ENCODE data around the gene TIRAP. TPM values are rescaled to one million over a fixed set of nuclear protein-coding genes. Genes with fewer than 3 reads are reported as not detected.

Gene TIRAP
- total RNA-seq, 1 donor from 2014 or later: 16.9 TPM

DNA sequence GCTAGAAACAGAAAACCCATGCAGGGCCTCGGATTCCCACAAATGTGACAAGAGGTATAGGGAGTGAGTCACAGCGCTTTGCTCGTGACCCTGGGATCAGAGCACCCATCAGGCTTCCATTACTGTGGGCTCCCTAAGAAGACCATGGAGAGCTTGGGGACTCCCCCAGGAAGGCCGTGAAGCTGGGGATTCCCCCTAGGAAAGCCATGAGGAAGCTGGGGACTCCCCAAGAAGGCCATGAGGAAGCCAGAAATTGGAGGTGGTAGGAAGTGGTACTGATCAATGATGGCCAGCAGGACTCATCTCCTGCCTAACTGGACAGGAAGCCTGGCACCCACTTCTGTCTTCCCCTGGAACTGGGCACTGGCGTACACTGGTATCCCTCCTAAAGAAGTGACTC, 10.8 kb downstream of the TIRAP start:
- TF ChIP-seq POLR2A (IDR thresholded peaks at IDR 0.05): no peak
- TF ChIP-seq POLR2AphosphoS5 (IDR thresholded peaks at IDR 0.05; ENCODE audit: insufficient read depth in 1 of 2, low read depth in 1 of 2): no peak
- TF ChIP-seq, protein P1, sequence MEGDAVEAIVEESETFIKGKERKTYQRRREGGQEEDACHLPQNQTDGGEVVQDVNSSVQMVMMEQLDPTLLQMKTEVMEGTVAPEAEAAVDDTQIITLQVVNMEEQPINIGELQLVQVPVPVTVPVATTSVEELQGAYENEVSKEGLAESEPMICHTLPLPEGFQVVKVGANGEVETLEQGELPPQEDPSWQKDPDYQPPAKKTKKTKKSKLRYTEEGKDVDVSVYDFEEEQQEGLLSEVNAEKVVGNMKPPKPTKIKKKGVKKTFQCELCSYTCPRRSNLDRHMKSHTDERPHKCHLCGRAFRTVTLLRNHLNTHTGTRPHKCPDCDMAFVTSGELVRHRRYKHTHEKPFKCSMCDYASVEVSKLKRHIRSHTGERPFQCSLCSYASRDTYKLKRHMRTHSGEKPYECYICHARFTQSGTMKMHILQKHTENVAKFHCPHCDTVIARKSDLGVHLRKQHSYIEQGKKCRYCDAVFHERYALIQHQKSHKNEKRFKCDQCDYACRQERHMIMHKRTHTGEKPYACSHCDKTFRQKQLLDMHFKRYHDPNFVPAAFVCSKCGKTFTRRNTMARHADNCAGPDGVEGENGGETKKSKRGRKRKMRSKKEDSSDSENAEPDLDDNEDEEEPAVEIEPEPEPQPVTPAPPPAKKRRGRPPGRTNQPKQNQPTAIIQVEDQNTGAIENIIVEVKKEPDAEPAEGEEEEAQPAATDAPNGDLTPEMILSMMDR (IDR thresholded peaks at IDR 0.05): no peak
- H3K9me3 ChIP-seq: no peaks in the 10 kb centered on the region
- no peaks in the 10 kb centered on the region for H3K4me1 ChIP-seq
- no peak for DNase-seq (ENCODE audit: extremely low spot score in 2 of 2)
- H3K27me3 ChIP-seq: no peaks in the 10 kb centered on the region
- H3K27ac ChIP-seq: no peak overlapping the region
- H3K36me3 ChIP-seq: peaks cover 0 to 48% of the 10 kb centered on the region in 2 donors
- no peak overlapping the region for H3K4me3 ChIP-seq
- intact Hi-C loops (cut with DNase I): no loop called here

- Histone ChIP-seq H3K4me1 (no peaks in the 10 kb centered on the region), H3K4me3 (no peak overlapping the region), H3K36me3 (peaks cover 0 to 34% of the 10 kb centered on the region in 2 donors), H3K9me3 (no peaks in the 10 kb centered on the region), H3K27ac (no peak overlapping the region), H3K27me3 (no peaks in the 10 kb centered on the region)
- no peak for DNase-seq (ENCODE audit: extremely low spot score in 2 of 2)
- TF ChIP-seq POLR2AphosphoS5 (IDR thresholded peaks at IDR 0.05; ENCODE audit: insufficient read depth in 1 of 2, low read depth in 1 of 2) (no peak), POLR2A (IDR thresholded peaks at IDR 0.05) (no peak)
- TF ChIP-seq, protein P1 (IDR thresholded peaks at IDR 0.05): no peak
- intact Hi-C loops (cut with DNase I): no loop called here
Observed at GRCh38 chr11:126297004-126297403, 14.1 kb downstream of the TIRAP start.

- peak in 1 of 2 donors; percentile 94 for DNase-seq (ENCODE audit: extremely low spot score in 2 of 2)
- intact Hi-C loops (cut with DNase I): loop anchor here (10.0 kb wide), 1 partner anchor 111 kb away; no protein-coding TSS in a partner anchor
- H3K27ac ChIP-seq: peak within 1 kb of the TSS; percentile 89
- TF ChIP-seq POLR2AphosphoS5 (IDR thresholded peaks at IDR 0.05; ENCODE audit: insufficient read depth in 1 of 2, low read depth in 1 of 2): peak; percentile 68 to 88
- TF ChIP-seq, protein P1 (IDR thresholded peaks at IDR 0.05): no peak
- peak in 1 of 2 donors; percentile 36 for TF ChIP-seq POLR2A (IDR thresholded peaks at IDR 0.05)
- H3K4me3 ChIP-seq: peak within 1 kb of the TSS; percentile 59 to 76
- H3K36me3 ChIP-seq: peaks cover 0 to 7% of the 10 kb centered on the region in 2 donors
- H3K4me1 ChIP-seq: peaks cover 9% of the 10 kb centered on the region
- H3K9me3 ChIP-seq: no peaks in the 10 kb centered on the region
- no peaks in the 10 kb centered on the region for H3K27me3 ChIP-seq
Observed at GRCh38 chr11:126303623-126304456, 20.9 kb downstream of the TIRAP start, which contains the start of gene DCPS. TSS of gene DCPS (plus strand) at chr11:126304060. CDS start at chr11:126304081, 21 bp downstream.

- Histone ChIP-seq H3K9me3 (no peaks in the 10 kb centered on the region), H3K4me3 (peak overlapping the region; percentile 59 to 76), H3K27me3 (no peaks in the 10 kb centered on the region), H3K27ac (peak overlapping the region; percentile 89), H3K4me1 (peaks cover 9% of the 10 kb centered on the region), H3K36me3 (peaks cover 0 to 7% of the 10 kb centered on the region in 2 donors)
- TF ChIP-seq POLR2AphosphoS5 (IDR thresholded peaks at IDR 0.05; ENCODE audit: insufficient read depth in 1 of 2, low read depth in 1 of 2): no peak
- TF ChIP-seq POLR2A (IDR thresholded peaks at IDR 0.05): no peak
- TF ChIP-seq, protein P1 (IDR thresholded peaks at IDR 0.05): no peak
- intact Hi-C loops (cut with DNase I): loop anchor here (10.0 kb wide), 1 partner anchor 110 kb away; no protein-coding TSS in a partner anchor
- DNase-seq (ENCODE audit: extremely low spot score in 2 of 2): no peak
Observed at GRCh38 chr11:126304457-126305075, 21.7 kb downstream of the TIRAP start.

Measured in vagina (tissue), 2 donors.